Measurements from ENCODE around the gene FBXO40.

FBXO40 gene

GRCh38 chr3:121619691-121620090 lies 26.5 kb downstream of the FBXO40 start:
- DNase-seq (ENCODE audit: low read depth in 2 of 2), result no peak

GRCh38 chr3:121621491-121621890 lies 28.3 kb downstream of the FBXO40 start:
- no peak for DNase-seq (ENCODE audit: low read depth in 2 of 2)

GRCh38 chr3:121624147-121624899 lies 31.1 kb downstream of the FBXO40 start:
- no peak for DNase-seq (ENCODE audit: low read depth in 2 of 2)

GRCh38 chr3:121626495-121626894 lies 33.3 kb downstream of the FBXO40 start:
- no peak for DNase-seq (ENCODE audit: low read depth in 2 of 2)

- DNase-seq (ENCODE audit: low read depth in 2 of 2), result no peak
These were observed 34.0 kb downstream of the FBXO40 start for GRCh38 chr3:121627211-121627610.

- DNase-seq (ENCODE audit: low read depth in 2 of 2), result no peak
These were observed 34.4 kb downstream of the FBXO40 start for GRCh38 chr3:121627622-121628021.

GRCh38 chr3:121629601-121630000 lies 36.4 kb downstream of the FBXO40 start:
- DNase-seq (ENCODE audit: low read depth in 2 of 2), result no peak

- DNase-seq (ENCODE audit: low read depth in 2 of 2), result no peak
These were observed 37.2 kb downstream of the FBXO40 start for GRCh38 chr3:121630355-121630754.

GRCh38 chr3:121637922-121638321 lies 44.7 kb downstream of the FBXO40 start:
- DNase-seq (ENCODE audit: low read depth in 2 of 2), result no peak

GRCh38 chr3:121641127-121641526 lies 47.9 kb downstream of the FBXO40 start:
- no peak for DNase-seq (ENCODE audit: low read depth in 2 of 2)

GRCh38 chr3:121642601-121643314 lies 49.6 kb downstream of the FBXO40 start:
- no peak for DNase-seq (ENCODE audit: low read depth in 2 of 2)

- no peak for DNase-seq (ENCODE audit: low read depth in 2 of 2)
These were observed 51.9 kb downstream of the FBXO40 start for GRCh38 chr3:121645054-121645453.

GRCh38 chr3:121648219-121648958 lies 55.2 kb downstream of the FBXO40 start:
- no peak for DNase-seq (ENCODE audit: low read depth in 2 of 2)

- no peak for DNase-seq (ENCODE audit: low read depth in 2 of 2)
These were observed 56.5 kb downstream of the FBXO40 start for GRCh38 chr3:121649645-121650044.

- DNase-seq (ENCODE audit: low read depth in 2 of 2), result no peak
These were observed 58.5 kb downstream of the FBXO40 start for GRCh38 chr3:121651684-121652083.

- DNase-seq (ENCODE audit: low read depth in 2 of 2), result no peak
These were observed 61.6 kb downstream of the FBXO40 start for GRCh38 chr3:121654493-121655385.

GRCh38 chr3:121658716-121659435 lies 65.7 kb downstream of the FBXO40 start:
- DNase-seq (ENCODE audit: low read depth in 2 of 2), result no peak

GRCh38 chr3:121659586-121659985 lies 66.4 kb downstream of the FBXO40 start:
- no peak for DNase-seq (ENCODE audit: low read depth in 2 of 2)

GRCh38 chr3:121660356-121661171 lies 67.4 kb downstream of the FBXO40 start, which contains the start of gene HCLS1:
Gene HCLS1, minus strand, starts transcription at chr3:121660903. Its CDS starts 2,556 bp downstream, at chr3:121658347.
- DNase-seq (ENCODE audit: low read depth in 2 of 2), result peak; percentile 50 to 54

- no peak for DNase-seq (ENCODE audit: low read depth in 2 of 2)
These were observed 68.2 kb downstream of the FBXO40 start for GRCh38 chr3:121661376-121661775.

Measured in stimulated activated CD4-positive, alpha-beta T cell treated with anti-CD3 and anti-CD28 coated beads, Interleukin-1b, Interleukin-23, amount 100 ng/mL, for 4 hours (primary cell).